Keratinocyte (primary cell): ENCODE results near the gene HTD2.
A peak's percentile ranks its signal among the peaks of the same experiment; 100 is the strongest.

Experiments
- EZH2 ChIP-seq: IDR thresholded peaks from one replicate; pipeline ENCODE4 v1.6.1; 2012; ENCODE audit warnings: inconsistent platforms, mild to moderate bottlenecking, low read length, moderate library complexity
- TF ChIP-seq, protein P1 (sequence below), 3 experiments: IDR thresholded peaks in 1 of 3; conservative IDR thresholded peaks in 1 of 3; optimal IDR thresholded peaks in 1 of 3; 2 replicates in 2 of 3; 3 replicates in 1 of 3; pipeline versions ENCODE3 to v1.5.1; 2011; ENCODE audit warnings: low read length in 3 of 3, mild to moderate bottlenecking in 3 of 3, moderate library complexity in 2 of 3, control low read depth in 1 of 3, inconsistent platforms in 1 of 3; ENCODE audit not compliant: insufficient read depth in 2 of 3; ENCODE audit errors: extremely low read depth in 1 of 3

- TF ChIP-seq, protein P1, sequence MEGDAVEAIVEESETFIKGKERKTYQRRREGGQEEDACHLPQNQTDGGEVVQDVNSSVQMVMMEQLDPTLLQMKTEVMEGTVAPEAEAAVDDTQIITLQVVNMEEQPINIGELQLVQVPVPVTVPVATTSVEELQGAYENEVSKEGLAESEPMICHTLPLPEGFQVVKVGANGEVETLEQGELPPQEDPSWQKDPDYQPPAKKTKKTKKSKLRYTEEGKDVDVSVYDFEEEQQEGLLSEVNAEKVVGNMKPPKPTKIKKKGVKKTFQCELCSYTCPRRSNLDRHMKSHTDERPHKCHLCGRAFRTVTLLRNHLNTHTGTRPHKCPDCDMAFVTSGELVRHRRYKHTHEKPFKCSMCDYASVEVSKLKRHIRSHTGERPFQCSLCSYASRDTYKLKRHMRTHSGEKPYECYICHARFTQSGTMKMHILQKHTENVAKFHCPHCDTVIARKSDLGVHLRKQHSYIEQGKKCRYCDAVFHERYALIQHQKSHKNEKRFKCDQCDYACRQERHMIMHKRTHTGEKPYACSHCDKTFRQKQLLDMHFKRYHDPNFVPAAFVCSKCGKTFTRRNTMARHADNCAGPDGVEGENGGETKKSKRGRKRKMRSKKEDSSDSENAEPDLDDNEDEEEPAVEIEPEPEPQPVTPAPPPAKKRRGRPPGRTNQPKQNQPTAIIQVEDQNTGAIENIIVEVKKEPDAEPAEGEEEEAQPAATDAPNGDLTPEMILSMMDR (optimal IDR thresholded peaks at IDR 0.05 in 1 of 3, IDR thresholded peaks at IDR 0.05 in 1 of 3, conservative IDR thresholded peaks at IDR 0.05 in 1 of 3; ENCODE audit: extremely low read depth in 1 of 3, insufficient read depth in 2 of 3, low read length in 3 of 3), result peak in 2 of 3 experiments; percentile 2 to 6
- TF ChIP-seq EZH2, result no peak
Measured at GRCh38 chr3:58288011-58288728, 18.1 kb upstream of the HTD2 start.
